ENCODE results near the gene ACAA1. TPM values are rescaled to one million over a fixed set of nuclear protein-coding genes. Genes with fewer than 3 reads are reported as not detected.

ACAA1 gene
- total and polyA plus RNA-seq, 12 donors = 76.4 to 136 (median 117) TPM

GRCh38 chr3:38157595-38157994, 20.7 kb upstream of the ACAA1 start:
- 79 to 83% methylated on average over 3 of the region's 3 CpGs for WGBS, 2 donors
- no peaks in the 10 kb centered on the region for H3K27me3 ChIP-seq
- ATAC-seq = no peak
- intact Hi-C loops (cut with DNase I) = no loop called here
- no peaks in the 10 kb centered on the region for H3K36me3 ChIP-seq
- DNase-seq = no peak
- peaks cover 0 to 22% (median 0%) of the 10 kb centered on the region in 9 donors for H3K4me1 ChIP-seq
- TF ChIP-seq CTCF (IDR thresholded peaks at IDR 0.05) = no peak
- H3K4me3 ChIP-seq = no peak overlapping the region
- H3K9me3 ChIP-seq = no peaks in the 10 kb centered on the region
- H3K27ac ChIP-seq = no peak overlapping the region

- no peak for DNase-seq
- intact Hi-C loops (cut with DNase I) = no loop called here
- ATAC-seq = no peak
- Histone ChIP-seq H3K36me3 (no peaks in the 10 kb centered on the region), H3K9me3 (no peaks in the 10 kb centered on the region), H3K4me3 (no peak overlapping the region), H3K27me3 (no peaks in the 10 kb centered on the region), H3K4me1 (peaks cover 0 to 27% (median 0%) of the 10 kb centered on the region in 9 donors), H3K27ac (no peak overlapping the region)
- no peak for TF ChIP-seq CTCF (IDR thresholded peaks at IDR 0.05)
- 98 to 99% methylated on average over 2 of the region's 2 CpGs for WGBS, 2 donors
Measured at GRCh38 chr3:38157117-38157516, 20.2 kb upstream of the ACAA1 start.

- 94 to 96% methylated on average over 2 of the region's 2 CpGs for WGBS, 2 donors
- no peak for TF ChIP-seq CTCF (IDR thresholded peaks at IDR 0.05)
- H3K36me3 ChIP-seq = no peaks in the 10 kb centered on the region
- H3K27me3 ChIP-seq = no peaks in the 10 kb centered on the region
- ATAC-seq (no peak), DNase-seq (no peak)
- no peak overlapping the region for H3K27ac ChIP-seq
- intact Hi-C loops (cut with DNase I) = no loop called here
- H3K4me1 ChIP-seq = peaks cover 0 to 39% (median 0%) of the 10 kb centered on the region in 9 donors
- H3K9me3 ChIP-seq = no peaks in the 10 kb centered on the region
- H3K4me3 ChIP-seq = no peak overlapping the region
Measured at GRCh38 chr3:38155825-38156224, 18.9 kb upstream of the ACAA1 start.

GRCh38 chr3:38154625-38155255, 17.8 kb upstream of the ACAA1 start:
- Histone ChIP-seq H3K27me3 (no peaks in the 10 kb centered on the region), H3K4me3 (no peak overlapping the region), H3K36me3 (no peaks in the 10 kb centered on the region), H3K27ac (peak overlapping the region in 1 of 10 donors; percentile 63), H3K4me1 (peaks cover 0 to 47% (median 0%) of the 10 kb centered on the region in 9 donors), H3K9me3 (no peaks in the 10 kb centered on the region)
- TF ChIP-seq CTCF (IDR thresholded peaks at IDR 0.05) = no peak
- intact Hi-C loops (cut with DNase I) = no loop called here
- ATAC-seq (no peak), DNase-seq (no peak)
- WGBS, 2 donors = 79 to 80% methylated on average over 2 of the region's 2 CpGs
